ENCODE measurements around the gene ARHGAP10. TPM values are rescaled to one million over a fixed set of nuclear protein-coding genes. Genes with fewer than 3 reads are reported as not detected.

The ARHGAP10 gene, protein sequence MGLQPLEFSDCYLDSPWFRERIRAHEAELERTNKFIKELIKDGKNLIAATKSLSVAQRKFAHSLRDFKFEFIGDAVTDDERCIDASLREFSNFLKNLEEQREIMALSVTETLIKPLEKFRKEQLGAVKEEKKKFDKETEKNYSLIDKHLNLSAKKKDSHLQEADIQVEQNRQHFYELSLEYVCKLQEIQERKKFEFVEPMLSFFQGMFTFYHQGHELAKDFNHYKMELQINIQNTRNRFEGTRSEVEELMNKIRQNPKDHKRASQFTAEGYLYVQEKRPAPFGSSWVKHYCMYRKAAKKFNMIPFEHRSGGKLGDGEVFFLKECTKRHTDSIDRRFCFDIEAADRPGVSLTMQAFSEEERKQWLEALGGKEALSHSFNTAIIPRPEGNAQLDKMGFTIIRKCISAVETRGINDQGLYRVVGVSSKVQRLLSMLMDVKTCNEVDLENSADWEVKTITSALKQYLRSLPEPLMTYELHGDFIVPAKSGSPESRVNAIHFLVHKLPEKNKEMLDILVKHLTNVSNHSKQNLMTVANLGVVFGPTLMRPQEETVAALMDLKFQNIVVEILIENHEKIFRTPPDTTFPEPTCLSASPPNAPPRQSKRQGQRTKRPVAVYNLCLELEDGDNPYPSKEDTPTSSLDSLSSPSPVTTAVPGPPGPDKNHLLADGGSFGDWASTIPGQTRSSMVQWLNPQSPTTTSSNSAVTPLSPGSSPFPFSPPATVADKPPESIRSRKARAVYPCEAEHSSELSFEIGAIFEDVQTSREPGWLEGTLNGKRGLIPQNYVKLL
- total RNA-seq (76.7 TPM), polyA plus RNA-seq (71.3 TPM)

DNA sequence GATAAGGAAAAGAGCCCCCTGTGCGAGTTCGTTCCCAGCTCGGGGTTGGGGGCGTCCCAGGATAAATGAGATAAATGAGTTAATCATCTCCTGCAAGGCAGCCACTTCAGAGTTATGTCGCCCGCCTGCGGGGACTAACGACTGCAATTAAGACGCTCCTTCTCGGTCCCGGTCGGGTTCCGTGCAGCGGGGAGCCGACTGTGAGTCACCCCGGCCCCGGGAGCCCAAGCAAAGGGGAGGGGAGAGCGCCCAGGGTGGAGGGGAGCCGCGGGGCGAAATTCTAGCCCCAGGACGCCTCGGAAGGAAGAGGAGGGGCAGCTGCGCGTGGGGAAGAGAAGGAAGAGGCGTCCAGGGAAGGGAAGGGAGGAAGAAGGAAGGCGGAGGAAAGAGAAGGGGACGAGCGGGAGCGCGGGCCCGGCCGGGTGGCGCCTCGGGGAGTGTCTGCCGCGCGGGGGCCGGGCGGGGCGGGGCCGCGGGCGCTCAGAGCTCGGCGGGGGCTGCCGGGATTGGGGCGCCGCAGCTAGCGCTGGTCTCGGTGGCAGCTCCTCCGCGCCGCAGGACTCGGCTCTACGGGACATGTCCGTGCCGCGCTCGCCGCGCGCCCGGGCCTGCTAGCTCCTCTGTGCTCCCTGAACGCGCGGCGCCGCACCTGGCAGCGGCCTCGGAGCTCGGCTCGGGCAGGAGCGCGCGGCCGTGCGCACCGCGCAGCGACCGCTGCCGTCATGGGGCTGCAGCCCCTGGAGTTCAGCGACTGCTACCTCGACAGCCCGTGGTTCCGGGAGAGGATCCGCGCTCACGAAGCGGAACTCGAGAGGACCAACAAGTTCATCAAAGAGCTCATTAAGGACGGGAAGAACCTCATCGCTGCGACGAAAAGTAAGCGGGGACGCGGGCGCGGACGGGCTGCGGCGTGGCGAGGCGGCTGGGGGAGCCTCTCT is at the start of gene ARHGAP10:
Gene ARHGAP10 (plus strand): TSS at position 509 of the 938 bp plus-strand sequence. CDS start 214 bp downstream, at position 723.
- DNase-seq (ENCODE audit: extremely low spot score), result peak; percentile 40
- H3K4me1 ChIP-seq (ENCODE audit: insufficient read depth), result no peaks in the 10 kb centered on the region

DNA sequence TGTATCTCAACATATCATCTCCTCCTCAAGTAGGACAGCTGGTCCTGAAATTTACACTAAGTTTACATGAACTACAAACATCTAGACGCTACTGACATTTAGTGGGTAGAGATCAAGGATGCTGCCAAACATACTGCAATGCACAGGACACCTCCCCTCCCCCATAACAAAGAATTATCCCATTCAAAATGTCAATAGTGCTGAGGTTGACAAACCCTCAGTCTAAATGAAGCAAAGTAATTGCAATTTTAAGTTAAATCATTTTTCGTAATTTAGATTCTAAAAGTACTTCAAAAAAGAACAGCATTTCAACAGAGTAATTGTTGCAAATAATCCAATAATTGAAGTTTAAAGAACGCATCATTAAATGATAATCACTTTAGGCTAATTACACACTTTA is 49.1 kb upstream of the ARHGAP10 start:
- Histone ChIP-seq H3K4me3 (ENCODE audit: low read depth, low read length) (no peak overlapping the region), H3K27ac (ENCODE audit: low read depth) (no peak overlapping the region), H3K4me1 (ENCODE audit: insufficient read depth) (no peaks in the 10 kb centered on the region), H3K36me3 (ENCODE audit: insufficient read depth) (no peaks in the 10 kb centered on the region)
- DNase-seq (ENCODE audit: extremely low spot score), result no peak
- WGBS, result 55% methylated on average over 3 of the region's 3 CpGs

More for the DNA sequence above, at the start of gene ARHGAP10:
- Histone ChIP-seq H3K36me3 (ENCODE audit: insufficient read depth) (no peaks in the 10 kb centered on the region), H3K4me3 (ENCODE audit: low read depth, low read length) (peak within 1 kb of the TSS; percentile 72), H3K27ac (ENCODE audit: low read depth) (peak within 1 kb of the TSS; percentile 93)
- under 1% methylated on average over 106 of the region's 106 CpGs for WGBS

DNA sequence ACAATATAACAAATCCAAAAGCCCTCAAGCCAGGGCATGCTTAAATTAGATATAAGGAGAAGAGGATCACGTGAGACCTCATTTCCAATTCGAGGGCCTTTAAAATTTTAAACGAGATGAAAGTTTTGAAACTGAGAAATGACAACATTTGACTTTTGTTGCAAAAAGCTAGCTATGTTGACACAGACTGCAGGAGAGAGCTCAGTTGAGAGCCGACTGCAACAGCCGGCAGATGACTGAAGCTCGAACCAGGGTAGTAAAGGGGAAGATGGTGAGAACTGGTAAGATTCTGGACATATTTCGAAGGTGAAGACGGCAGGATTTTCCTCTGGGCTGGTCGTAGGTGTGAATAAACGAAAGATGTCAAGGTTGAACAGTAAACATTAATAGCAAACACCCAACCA is 48.7 kb upstream of the ARHGAP10 start:
- no peaks in the 10 kb centered on the region for H3K36me3 ChIP-seq (ENCODE audit: insufficient read depth)
- peak; percentile 13 for DNase-seq (ENCODE audit: extremely low spot score)
- H3K4me3 ChIP-seq (ENCODE audit: low read depth, low read length), result peak overlapping the region; percentile 73
- no peak overlapping the region for H3K27ac ChIP-seq (ENCODE audit: low read depth)
- 2% methylated on average over 10 of the region's 10 CpGs for whole genome bisulfite sequencing
- H3K4me1 ChIP-seq (ENCODE audit: insufficient read depth), result no peaks in the 10 kb centered on the region

DNA sequence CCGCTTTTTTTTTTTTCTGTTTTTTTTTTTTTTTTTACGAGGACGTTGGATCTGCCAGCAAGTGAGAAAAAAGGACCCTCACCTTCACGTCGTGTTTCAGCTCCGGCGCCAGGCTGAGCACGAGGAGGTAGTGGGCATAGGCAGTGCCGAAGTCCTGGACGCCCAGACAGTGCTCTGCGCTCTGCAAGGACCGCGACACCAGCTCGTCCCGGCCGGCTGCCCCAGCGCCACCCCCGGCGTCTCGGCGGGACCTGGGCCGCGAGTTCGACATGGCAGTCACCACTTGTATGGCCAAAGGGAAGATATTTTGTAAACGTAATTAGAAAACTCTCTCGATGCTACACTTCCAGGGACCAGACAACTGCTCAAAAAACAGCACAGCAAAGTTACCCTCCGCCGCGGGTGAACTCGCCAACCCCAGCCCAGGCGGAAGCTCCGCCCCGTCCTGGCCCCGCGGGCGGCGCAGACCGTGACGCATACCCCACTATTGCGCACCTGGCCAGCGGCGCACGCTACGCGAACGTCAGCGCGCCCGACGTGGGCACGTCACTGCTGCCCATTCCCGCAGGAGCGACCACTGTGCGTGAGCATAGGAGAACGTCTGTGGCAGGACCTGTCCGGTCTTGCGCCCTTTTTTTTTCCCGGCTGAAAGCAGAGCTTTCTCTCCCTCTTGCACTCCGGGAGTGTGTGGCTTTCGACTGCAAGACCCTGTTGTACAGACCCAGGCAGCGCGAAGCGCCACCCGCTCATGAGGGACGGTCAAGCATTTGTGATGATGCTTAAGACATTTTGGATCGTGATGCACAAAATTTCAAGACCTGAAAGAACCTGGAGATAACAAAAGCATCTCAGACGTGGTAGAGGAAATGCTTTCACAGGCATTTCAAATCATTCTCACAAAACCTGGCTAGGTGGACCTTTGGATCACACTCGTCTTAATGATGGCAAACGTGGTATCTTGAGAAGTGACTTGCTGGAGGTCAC is 47.9 kb upstream of the ARHGAP10 start, which contains the start of gene PRMT9:
Gene PRMT9 (minus strand): TSS at position 447 of the 984 bp plus-strand sequence. CDS start 176 bp downstream, at position 271.
- Histone ChIP-seq H3K27ac (ENCODE audit: low read depth) (peak within 1 kb of the TSS; percentile 81), H3K36me3 (ENCODE audit: insufficient read depth) (no peaks in the 10 kb centered on the region), H3K4me3 (ENCODE audit: low read depth, low read length) (peak within 1 kb of the TSS; percentile 73), H3K4me1 (ENCODE audit: insufficient read depth) (no peaks in the 10 kb centered on the region)
- WGBS, result under 1% methylated on average over 69 of the region's 69 CpGs
- DNase-seq (ENCODE audit: extremely low spot score), result peak; percentile 62

DNA sequence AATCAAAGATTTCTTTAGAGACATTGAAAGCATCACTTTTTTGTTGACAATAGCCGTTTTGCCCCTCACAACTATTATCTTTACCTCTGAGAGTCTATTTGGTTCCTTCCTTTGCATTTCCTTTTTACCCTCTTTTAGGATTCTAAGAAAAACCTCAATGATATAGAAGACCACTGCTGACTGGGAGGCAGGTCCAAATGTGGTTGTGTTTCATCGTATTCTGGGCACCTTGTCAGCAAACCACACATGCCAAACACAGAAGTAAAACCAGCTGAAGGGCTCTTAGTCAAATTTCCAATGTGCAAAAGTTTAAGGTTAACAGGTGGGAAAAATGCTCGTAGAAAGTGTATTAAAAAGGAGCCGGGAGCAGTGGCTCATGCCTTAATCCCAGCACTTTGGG is 42.8 kb upstream of the ARHGAP10 start:
- DNase-seq (ENCODE audit: extremely low spot score), result no peak
- Histone ChIP-seq H3K27ac (ENCODE audit: low read depth) (no peak overlapping the region), H3K4me1 (ENCODE audit: insufficient read depth) (no peaks in the 10 kb centered on the region), H3K36me3 (ENCODE audit: insufficient read depth) (no peaks in the 10 kb centered on the region), H3K4me3 (ENCODE audit: low read depth, low read length) (no peak overlapping the region)
- WGBS, result 61% methylated on average over 4 of the region's 4 CpGs

DNA sequence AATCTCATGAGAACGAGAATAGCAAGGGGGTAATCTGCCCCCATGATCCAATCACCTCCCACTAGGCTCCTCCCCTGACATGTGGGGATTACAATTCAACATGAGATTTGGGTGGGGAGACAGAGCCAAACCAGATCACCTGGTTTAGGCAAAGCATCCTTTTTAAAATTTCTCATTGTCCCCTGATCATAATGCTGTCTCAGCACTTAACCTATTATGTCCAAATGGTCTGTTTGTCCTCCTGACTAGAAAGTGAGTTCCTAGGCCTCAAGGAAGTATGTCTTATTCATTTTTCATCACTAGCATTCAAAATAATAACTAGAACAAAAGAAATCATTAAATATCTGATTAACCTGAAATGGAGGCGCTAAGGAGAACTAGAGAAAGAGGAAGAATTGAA is 40.1 kb upstream of the ARHGAP10 start:
- no peak for DNase-seq (ENCODE audit: extremely low spot score)
- H3K4me1 ChIP-seq (ENCODE audit: insufficient read depth), result no peaks in the 10 kb centered on the region
- H3K27ac ChIP-seq (ENCODE audit: low read depth), result no peak overlapping the region
- 75% methylated on average over 2 of the region's 2 CpGs for whole genome bisulfite sequencing
- H3K36me3 ChIP-seq (ENCODE audit: insufficient read depth), result no peaks in the 10 kb centered on the region
- no peak overlapping the region for H3K4me3 ChIP-seq (ENCODE audit: low read depth, low read length)

DNA sequence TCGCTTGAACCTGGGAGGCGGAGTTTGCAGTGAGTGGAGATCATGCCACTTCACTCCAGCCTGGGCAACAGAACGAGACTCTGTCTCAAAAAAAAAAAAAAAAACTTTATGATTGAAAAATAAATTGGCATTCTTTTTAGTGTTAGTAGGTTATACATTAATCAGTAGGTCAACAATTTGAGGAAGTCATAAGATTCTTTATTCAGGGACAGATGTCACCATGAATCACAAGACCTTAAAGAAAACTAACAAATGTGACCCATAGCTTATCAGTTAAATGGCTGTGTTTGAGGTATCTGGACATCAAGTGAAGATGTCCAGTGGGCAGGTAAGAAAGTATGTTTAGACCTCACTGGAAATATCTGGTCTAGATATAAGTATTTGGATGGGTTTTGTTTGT is 38.7 kb upstream of the ARHGAP10 start:
- Histone ChIP-seq H3K4me1 (ENCODE audit: insufficient read depth) (no peaks in the 10 kb centered on the region), H3K27ac (ENCODE audit: low read depth) (no peak overlapping the region), H3K4me3 (ENCODE audit: low read depth, low read length) (no peak overlapping the region), H3K36me3 (ENCODE audit: insufficient read depth) (no peaks in the 10 kb centered on the region)
- no peak for DNase-seq (ENCODE audit: extremely low spot score)
- WGBS, result 87% methylated on average over 3 of the region's 3 CpGs

DNA sequence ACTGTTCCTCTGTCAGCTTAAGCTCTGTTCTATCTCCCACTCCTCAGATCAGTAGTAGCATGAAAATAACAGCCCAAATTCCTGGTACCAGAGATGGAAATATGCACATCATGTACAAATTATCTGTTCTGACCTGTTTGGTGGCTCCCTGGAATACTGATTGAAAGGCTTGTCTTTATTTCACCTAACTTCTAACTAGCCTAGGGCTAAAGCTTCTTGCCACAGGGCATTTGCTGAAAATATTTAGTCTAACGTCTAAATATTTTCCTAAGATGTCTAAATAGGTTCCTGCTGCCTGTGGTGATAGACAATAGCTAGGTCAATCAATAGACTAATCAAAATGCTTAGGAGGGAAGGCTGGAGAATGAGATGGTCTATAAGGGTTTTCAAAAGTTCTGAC is 35.0 kb upstream of the ARHGAP10 start:
- Histone ChIP-seq H3K36me3 (ENCODE audit: insufficient read depth) (no peaks in the 10 kb centered on the region), H3K4me1 (ENCODE audit: insufficient read depth) (no peaks in the 10 kb centered on the region), H3K27ac (ENCODE audit: low read depth) (no peak overlapping the region), H3K4me3 (ENCODE audit: low read depth, low read length) (no peak overlapping the region)
- WGBS, result 55% methylated on average over 1 of the region's 1 CpG
- no peak for DNase-seq (ENCODE audit: extremely low spot score)

DNA sequence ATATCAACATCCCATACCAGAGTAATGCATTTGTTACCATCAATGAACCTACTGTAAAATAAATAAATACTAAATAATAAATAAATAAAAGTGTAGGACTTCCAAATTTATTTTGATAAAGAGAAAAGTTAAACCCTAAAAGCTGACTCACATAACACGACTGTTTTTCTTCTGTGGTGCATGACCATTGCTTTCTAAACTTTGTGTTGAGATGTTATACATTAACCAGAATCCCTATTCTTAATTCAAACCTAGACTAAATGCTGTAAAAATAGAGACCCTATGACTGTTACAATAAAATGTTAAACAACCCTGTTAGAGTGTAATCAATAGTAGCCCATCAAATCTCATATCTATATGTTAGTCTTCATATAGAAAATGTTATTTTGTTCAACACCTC is 27.0 kb upstream of the ARHGAP10 start:
- no peaks in the 10 kb centered on the region for H3K4me1 ChIP-seq (ENCODE audit: insufficient read depth)
- H3K27ac ChIP-seq (ENCODE audit: low read depth), result no peak overlapping the region
- H3K4me3 ChIP-seq (ENCODE audit: low read depth, low read length), result no peak overlapping the region
- WGBS, result 72% methylated on average over 1 of the region's 1 CpG
- no peaks in the 10 kb centered on the region for H3K36me3 ChIP-seq (ENCODE audit: insufficient read depth)
- DNase-seq (ENCODE audit: extremely low spot score), result no peak

DNA sequence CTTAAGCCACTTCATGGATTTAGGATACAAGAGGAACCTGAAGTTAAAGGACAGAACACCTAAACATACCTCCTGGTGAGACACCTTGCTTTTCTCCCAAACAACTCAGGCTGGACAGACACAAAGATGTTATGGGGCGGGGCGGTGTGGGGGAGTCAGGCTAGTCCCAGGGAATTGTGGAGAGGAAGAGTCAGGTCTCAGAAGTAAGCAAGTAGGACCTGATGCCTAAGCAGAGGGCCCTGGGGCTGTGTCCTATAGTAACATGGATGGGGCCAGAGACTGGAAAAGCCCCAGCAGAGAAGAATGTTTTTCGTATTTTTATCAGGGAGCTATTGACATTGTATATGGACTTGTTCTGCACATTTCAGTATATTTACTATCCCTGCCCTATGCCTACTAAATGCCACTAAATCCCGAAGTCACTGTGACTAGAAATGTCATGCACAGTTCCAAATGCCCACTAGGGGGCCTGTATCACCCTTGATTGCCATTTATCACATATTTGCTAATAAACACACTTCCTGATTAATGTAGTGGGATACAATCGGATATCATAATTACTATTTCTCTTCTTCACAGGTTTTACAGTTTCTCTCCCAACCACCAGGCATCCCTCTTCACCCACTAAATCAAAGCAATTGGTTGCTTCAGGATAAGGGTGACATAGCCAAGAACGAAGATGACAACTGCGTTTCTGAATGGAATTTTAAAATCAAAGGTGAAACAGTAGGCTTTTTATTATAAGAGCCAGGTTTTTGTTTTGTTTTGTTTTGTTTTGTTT is 23.8 kb upstream of the ARHGAP10 start:
- Histone ChIP-seq H3K4me1 (ENCODE audit: insufficient read depth) (no peaks in the 10 kb centered on the region), H3K27ac (ENCODE audit: low read depth) (no peak overlapping the region), H3K36me3 (ENCODE audit: insufficient read depth) (no peaks in the 10 kb centered on the region), H3K4me3 (ENCODE audit: low read depth, low read length) (no peak overlapping the region)
- 44% methylated on average over 7 of the region's 7 CpGs for WGBS
- no peak for DNase-seq (ENCODE audit: extremely low spot score)

DNA sequence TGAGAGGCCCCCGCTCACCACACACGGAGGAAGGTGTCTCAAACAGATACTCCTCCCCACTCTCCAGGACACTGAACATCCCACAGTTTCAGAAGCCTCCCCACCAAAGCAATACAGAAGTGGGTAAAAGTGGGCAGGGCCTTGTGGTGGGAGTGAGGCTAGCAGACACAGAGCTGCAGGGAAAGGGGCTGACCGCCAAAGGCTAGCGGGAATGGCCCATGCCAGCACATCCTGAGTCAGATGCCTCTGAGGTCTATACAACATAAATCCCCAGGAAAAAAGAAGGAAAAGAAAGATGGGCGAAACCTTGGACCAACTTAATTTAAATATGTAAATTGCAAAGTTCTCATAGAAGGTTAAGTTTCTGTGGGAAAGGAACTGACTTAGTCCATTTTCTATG is 21.9 kb upstream of the ARHGAP10 start:
- H3K4me1 ChIP-seq (ENCODE audit: insufficient read depth), result no peaks in the 10 kb centered on the region
- no peak overlapping the region for H3K27ac ChIP-seq (ENCODE audit: low read depth)
- DNase-seq (ENCODE audit: extremely low spot score), result no peak
- H3K36me3 ChIP-seq (ENCODE audit: insufficient read depth), result no peaks in the 10 kb centered on the region
- no peak overlapping the region for H3K4me3 ChIP-seq (ENCODE audit: low read depth, low read length)
- WGBS, result 87% methylated on average over 5 of the region's 5 CpGs
